ENCODE results near the gene PHLDB1.
"Not testable (repeated sequence)": the region's sequence is repeated elsewhere in the genome, so short reads cannot be mapped to it uniquely, and the experiment has no call there.

The PHLDB1 gene

DNA sequence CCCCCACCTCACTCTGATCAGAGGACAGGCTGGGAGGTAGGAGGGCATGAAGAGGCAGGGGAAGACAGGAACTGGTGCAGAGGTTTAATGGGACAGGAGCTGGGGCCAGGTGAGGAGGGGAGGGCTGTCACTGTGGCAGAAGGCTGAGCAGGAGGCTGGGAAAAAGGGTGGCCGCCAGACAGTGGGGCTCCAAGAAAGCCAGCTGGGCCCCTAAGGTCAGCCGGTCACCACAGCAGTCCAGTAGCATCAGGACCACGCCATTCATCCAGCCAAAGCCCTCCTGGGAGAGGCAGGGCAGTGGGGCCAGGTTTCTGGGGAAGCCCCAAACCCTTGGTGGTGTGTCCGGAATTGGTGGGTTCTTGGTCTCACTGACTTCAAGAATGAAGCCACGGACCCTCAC lies 80.5 kb downstream of the PHLDB1 start:
- no peak overlapping the region for H3K4me3 ChIP-seq (ENCODE audit: low read depth, low read length)
- no peak for TF ChIP-seq CTCF (IDR thresholded peaks at IDR 0.05; ENCODE audit: low read depth, low read length)

DNA sequence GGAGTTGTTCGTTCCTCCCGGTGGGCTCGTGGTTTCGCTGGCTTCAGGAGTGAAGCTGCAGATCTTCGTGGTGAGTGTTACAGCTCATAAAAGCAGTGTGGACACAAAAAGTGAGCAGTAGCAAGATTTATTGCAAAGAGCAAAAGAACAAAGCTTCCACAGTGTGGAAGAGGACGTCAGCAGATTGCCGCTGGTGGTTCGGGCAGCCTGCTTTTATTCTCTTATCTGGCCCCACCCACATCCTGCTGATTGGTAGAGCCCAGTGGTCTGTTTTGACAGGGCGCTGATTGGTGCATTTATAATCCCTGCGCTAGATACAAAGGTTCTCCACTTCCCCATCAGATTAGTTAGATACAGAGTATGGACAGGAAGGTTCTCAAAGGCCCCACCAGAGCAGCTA lies 80.9 kb downstream of the PHLDB1 start:
- not testable (repeated sequence) for H3K4me3 ChIP-seq (ENCODE audit: low read depth, low read length)

GRCh38 chr11:118688851-118689502 lies 81.6 kb downstream of the PHLDB1 start:
- no peak overlapping the region for H3K4me3 ChIP-seq (ENCODE audit: low read depth, low read length)
- no peak for TF ChIP-seq CTCF (IDR thresholded peaks at IDR 0.05; ENCODE audit: low read depth, low read length)

- TF ChIP-seq CTCF (IDR thresholded peaks at IDR 0.05; ENCODE audit: low read depth, low read length), result no peak
These were observed 82.1 kb downstream of the PHLDB1 start for GRCh38 chr11:118689503-118689851.

GRCh38 chr11:118689852-118690552 lies 82.6 kb downstream of the PHLDB1 start:
- peak; percentile 81 for TF ChIP-seq CTCF (IDR thresholded peaks at IDR 0.05; ENCODE audit: low read depth, low read length)
- peak overlapping the region; percentile 52 for H3K4me3 ChIP-seq (ENCODE audit: low read depth, low read length)

More at GRCh38 chr11:118689503-118689851, 82.1 kb downstream of the PHLDB1 start:
- no peak overlapping the region for H3K4me3 ChIP-seq (ENCODE audit: low read depth, low read length)

DNA sequence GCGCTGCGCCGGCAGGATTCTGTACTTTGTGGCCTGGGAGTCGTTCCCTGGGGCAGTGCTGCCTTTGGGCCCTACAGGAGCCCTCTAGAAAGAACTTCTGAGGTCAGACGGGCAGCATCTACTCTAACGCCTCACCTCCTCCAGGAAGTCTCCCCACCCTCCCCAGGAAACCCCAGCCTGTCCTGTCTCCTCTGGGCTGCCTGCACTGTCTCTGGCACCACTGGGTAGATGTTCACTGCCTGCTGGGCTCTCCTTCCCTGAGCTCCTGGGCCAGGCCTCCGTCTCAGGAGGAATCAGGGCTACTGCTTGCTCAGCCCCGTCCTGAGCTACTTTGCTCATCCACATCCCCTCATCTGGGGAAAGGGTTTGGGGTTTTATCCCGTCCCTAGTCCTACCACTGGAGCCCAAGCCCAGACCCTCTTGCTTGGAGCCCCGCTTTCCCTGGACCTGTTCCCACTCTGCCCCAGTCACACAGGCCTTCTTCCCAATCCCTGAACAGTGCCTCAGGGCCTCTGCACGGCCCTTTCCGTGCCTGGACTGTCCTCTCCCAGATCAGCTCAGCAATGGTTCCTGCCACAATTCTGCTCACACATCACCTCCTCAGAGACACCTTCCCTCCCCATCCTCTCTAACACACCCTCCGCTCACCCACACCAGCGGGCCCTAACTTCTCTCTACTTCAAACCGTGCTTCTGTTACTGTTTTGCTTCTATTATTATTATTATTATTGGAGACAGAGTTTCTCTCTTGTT lies 83.3 kb downstream of the PHLDB1 start:
- TF ChIP-seq CTCF (IDR thresholded peaks at IDR 0.05; ENCODE audit: low read depth, low read length), result no peak

GRCh38 chr11:118691926-118692830 lies 84.8 kb downstream of the PHLDB1 start:
- no peak for TF ChIP-seq CTCF (IDR thresholded peaks at IDR 0.05; ENCODE audit: low read depth, low read length)
- H3K4me3 ChIP-seq (ENCODE audit: low read depth, low read length), result no peak overlapping the region

More for the DNA sequence above, 83.3 kb downstream of the PHLDB1 start:
- no peak overlapping the region for H3K4me3 ChIP-seq (ENCODE audit: low read depth, low read length)
